ENCODE results near the gene PCDH18.
"Not testable (repeated sequence)": the region's sequence is repeated elsewhere in the genome, so short reads cannot be mapped to it uniquely, and the experiment has no call there.

PCDH18 gene

DNA sequence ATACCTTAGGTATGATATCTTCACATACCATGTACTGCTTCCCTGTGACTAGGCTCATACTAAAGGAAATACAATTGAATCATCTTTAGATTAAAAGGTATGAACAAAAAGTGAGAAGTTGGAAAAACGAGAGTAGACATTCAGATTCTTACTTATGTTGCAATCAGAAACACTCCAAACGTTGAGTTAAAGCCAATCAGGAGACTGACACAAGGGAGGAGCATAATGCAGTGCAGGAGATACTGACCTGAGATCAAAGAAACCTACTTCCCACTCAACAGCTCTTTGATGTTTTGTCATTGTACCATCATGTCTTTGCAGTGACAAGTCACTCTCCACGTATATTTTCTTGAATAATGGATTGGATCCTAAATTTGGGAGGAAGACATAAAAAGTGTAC, 8.9 kb upstream of the PCDH18 start:
- TF ChIP-seq POLR2AphosphoS5 (IDR thresholded peaks at IDR 0.05; ENCODE audit: low read depth, low read length), result no peak
- DNase-seq (ENCODE audit: insufficient read length), result no peak
- no peak for FAIRE-seq

DNA sequence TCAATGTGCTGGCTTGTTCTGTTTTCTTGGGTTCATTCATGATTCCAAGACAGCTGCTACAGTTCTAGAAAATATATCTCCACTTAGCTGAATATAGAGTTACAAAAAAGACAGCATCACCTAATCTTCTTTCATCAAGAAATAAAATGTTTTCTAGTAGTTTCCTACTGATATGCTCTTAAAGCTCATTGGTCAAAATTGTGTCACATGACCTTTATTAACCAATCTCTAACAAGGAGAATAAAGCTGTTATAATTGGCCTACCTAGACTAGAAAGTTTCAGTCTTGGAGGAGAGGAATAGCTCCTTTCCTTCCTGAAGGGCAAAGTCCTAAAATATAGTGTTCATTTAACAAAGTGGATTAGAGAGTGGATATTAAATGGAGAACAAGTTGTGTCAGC, 8.1 kb upstream of the PCDH18 start:
- no peak for FAIRE-seq
- no peak for DNase-seq (ENCODE audit: insufficient read length)
- TF ChIP-seq TAF1 (IDR thresholded peaks at IDR 0.05; ENCODE audit: borderline replicate concordance, low read depth, low read length) (no peak), POLR2A (IDR thresholded peaks at IDR 0.05; ENCODE audit: low read depth, low read length) (no peak), POLR2AphosphoS5 (IDR thresholded peaks at IDR 0.05; ENCODE audit: low read depth, low read length) (no peak)

DNA sequence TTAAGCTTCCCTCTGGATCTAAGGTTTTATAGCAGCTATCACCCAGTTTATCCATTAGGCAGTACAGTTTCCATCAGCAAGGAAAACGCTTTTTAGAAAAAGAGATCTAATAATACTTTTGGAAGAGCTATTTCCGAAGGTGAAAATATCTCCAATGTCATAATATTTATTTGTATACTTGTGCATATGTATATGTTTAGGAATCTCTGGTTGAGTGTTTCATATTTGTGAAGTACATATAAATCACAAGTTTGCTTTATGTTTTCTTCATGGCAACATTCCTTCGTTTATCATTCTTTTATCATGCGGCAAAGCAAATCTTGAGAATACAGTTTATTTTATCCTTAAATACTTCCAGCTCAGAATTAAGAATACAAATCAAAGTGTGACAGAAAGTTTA, 6.2 kb upstream of the PCDH18 start:
- DNase-seq (ENCODE audit: insufficient read length) (no peak), FAIRE-seq (no peak)
- TF ChIP-seq POLR2AphosphoS5 (IDR thresholded peaks at IDR 0.05; ENCODE audit: low read depth, low read length) (no peak), TAF1 (IDR thresholded peaks at IDR 0.05; ENCODE audit: borderline replicate concordance, low read depth, low read length) (no peak), POLR2A (IDR thresholded peaks at IDR 0.05; ENCODE audit: low read depth, low read length) (no peak)

DNA sequence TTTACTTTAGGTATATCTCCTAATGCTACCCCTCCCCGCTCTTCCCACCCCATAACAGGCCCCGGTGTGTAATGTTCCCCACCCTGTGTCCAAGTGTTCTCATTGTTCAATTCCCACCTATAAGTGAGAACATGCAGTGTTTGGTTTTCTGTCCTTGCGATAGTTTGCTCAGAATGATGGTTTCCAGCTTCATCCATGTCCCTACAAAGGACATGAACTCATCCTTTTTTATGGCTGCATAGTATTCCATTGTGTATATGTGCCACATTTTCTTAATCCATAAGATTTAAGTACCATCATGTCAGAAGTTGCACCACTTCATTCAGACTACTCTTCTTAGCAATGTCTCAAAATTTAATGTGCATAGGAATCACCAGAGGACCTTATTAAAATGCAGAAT, 5.5 kb upstream of the PCDH18 start:
- FAIRE-seq; DNase-seq (ENCODE audit: insufficient read length): not testable (repeated sequence)

DNA sequence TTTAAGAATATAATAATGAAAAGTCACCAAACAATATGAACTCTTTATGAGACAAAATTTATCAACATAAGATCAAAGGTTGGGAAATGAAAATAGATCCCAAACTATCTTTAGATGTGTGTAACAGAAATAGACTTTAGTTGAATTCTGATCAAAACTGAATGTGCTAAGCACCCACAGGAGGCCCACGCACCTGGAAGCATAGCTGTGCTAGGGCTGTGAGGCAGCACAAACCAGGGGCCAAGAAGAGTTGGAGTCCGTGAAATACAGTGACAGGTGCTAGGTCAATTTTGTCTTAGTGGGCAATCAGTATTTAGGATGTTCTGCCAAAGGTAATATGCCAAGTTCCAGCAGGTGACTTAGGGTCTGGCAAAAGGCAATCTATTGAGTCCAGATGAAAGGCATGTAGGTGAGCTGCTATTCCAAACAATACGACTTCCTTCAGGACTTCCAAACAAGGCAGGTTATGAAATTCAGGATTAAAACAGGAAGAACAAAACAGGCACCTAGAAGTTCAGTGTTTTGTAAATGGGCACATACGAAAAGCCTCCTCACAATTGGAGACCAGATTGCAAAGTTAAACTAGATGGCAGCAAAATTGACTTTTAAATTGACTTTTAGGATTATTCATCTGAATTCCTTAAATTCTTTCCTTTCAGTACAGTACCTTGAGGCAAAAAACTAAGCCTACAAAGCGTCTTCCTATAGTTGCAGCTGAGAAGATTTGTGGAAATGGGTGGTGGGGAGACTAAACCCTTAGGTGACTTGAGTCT, 4.7 kb upstream of the PCDH18 start:
- FAIRE-seq (peak; percentile 27), DNase-seq (ENCODE audit: insufficient read length) (no peak)
- TF ChIP-seq TAF1 (IDR thresholded peaks at IDR 0.05; ENCODE audit: borderline replicate concordance, low read depth, low read length) (no peak), POLR2AphosphoS5 (IDR thresholded peaks at IDR 0.05; ENCODE audit: low read depth, low read length) (no peak), POLR2A (IDR thresholded peaks at IDR 0.05; ENCODE audit: low read depth, low read length) (no peak)

DNA sequence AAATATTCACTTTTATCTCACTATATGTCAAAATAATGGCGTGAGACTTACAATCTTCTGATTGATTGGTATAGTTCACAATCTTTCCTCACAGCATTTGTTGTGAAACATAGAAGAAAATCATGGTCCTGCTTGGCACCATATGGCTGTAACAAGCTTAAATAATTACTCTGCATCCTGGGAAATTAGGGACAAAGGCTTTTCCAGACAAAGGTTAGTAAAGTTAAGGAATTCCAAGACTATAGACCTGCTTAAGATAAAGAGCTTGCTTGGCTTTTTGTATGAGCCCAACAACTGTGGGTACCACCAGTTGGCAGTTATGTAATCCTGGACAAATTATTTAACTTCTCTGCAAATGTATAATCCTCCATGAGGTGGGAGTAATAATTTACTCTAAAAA, 3.4 kb upstream of the PCDH18 start:
- TF ChIP-seq TAF1 (IDR thresholded peaks at IDR 0.05; ENCODE audit: borderline replicate concordance, low read depth, low read length) (no peak), POLR2A (IDR thresholded peaks at IDR 0.05; ENCODE audit: low read depth, low read length) (no peak), POLR2AphosphoS5 (IDR thresholded peaks at IDR 0.05; ENCODE audit: low read depth, low read length) (no peak)
- no peak for FAIRE-seq

DNA sequence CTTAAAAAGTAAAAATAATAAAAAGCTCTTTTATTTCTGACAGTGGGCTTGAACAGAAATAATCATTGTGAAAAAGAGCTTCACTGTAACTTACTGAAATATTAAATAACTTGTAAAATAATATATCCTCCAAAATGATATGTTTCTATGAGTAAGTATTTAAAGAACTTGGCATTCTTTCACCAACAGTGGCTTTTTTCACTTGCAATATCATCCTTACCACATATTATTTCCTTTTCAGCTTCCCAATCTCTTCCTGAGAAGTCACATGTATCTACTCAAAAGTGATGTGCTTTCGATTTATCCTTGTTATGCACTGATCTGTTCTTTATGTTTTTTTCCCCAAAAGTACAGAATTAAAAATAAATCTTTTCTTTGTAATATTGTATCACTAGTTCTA, 2.2 kb upstream of the PCDH18 start:
- no peak for DNase-seq (ENCODE audit: insufficient read length)
- TF ChIP-seq TAF1 (IDR thresholded peaks at IDR 0.05; ENCODE audit: borderline replicate concordance, low read depth, low read length), result no peak
- TF ChIP-seq POLR2AphosphoS5 (IDR thresholded peaks at IDR 0.05; ENCODE audit: low read depth, low read length), result no peak
- TF ChIP-seq POLR2A (IDR thresholded peaks at IDR 0.05; ENCODE audit: low read depth, low read length), result no peak
- no peak for FAIRE-seq

More for the DNA sequence above, 3.4 kb upstream of the PCDH18 start:
- DNase-seq (ENCODE audit: insufficient read length), result no peak

DNA sequence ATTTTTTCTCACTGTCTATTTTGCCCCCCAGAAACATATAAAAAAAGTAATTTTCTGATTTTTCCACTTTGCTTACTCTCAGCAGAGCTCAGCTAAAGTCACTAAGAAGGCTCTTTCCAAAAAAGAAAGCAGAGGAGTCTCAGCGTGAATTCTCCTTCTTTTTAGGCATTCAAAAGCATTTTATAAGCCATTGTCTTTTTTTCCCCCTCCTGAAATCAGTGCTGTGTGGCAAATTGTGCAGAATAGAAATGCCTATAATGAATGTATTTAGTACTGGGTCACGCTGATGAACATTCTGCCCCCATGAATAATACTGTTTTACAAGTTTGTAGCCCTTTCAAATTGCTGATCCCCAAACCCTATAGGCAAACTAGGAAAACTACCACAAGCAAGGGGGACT, 1.6 kb upstream of the PCDH18 start:
- TF ChIP-seq TAF1 (IDR thresholded peaks at IDR 0.05; ENCODE audit: borderline replicate concordance, low read depth, low read length), result no peak
- TF ChIP-seq POLR2AphosphoS5 (IDR thresholded peaks at IDR 0.05; ENCODE audit: low read depth, low read length), result no peak
- no peak for TF ChIP-seq POLR2A (IDR thresholded peaks at IDR 0.05; ENCODE audit: low read depth, low read length)
- no peak for FAIRE-seq

DNA sequence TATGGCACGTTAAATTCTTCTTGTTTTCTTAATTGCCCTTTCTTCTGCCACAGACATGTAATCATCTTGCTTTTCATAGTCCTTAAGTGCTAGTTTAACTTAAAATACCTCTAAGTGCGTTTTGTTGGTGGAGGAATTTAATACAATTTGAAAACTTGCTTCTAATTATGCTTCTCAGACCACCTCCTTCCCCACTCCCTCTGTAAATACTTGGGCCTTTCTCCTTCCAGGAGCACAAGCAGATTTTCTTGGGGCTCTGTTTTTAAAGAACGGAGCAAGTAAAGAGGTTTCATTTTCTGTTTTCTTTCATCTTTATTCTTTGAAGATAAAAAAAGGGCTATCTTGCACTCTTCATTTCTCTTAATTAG, 559 bp upstream of the PCDH18 start:
- TF ChIP-seq POLR2A (IDR thresholded peaks at IDR 0.05; ENCODE audit: low read depth, low read length) (no peak), TAF1 (IDR thresholded peaks at IDR 0.05; ENCODE audit: borderline replicate concordance, low read depth, low read length) (no peak), POLR2AphosphoS5 (IDR thresholded peaks at IDR 0.05; ENCODE audit: low read depth, low read length) (no peak)
- DNase-seq (ENCODE audit: insufficient read length) (no peak), FAIRE-seq (no peak)

More for the DNA sequence above, 1.6 kb upstream of the PCDH18 start:
- no peak for DNase-seq (ENCODE audit: insufficient read length)

DNA sequence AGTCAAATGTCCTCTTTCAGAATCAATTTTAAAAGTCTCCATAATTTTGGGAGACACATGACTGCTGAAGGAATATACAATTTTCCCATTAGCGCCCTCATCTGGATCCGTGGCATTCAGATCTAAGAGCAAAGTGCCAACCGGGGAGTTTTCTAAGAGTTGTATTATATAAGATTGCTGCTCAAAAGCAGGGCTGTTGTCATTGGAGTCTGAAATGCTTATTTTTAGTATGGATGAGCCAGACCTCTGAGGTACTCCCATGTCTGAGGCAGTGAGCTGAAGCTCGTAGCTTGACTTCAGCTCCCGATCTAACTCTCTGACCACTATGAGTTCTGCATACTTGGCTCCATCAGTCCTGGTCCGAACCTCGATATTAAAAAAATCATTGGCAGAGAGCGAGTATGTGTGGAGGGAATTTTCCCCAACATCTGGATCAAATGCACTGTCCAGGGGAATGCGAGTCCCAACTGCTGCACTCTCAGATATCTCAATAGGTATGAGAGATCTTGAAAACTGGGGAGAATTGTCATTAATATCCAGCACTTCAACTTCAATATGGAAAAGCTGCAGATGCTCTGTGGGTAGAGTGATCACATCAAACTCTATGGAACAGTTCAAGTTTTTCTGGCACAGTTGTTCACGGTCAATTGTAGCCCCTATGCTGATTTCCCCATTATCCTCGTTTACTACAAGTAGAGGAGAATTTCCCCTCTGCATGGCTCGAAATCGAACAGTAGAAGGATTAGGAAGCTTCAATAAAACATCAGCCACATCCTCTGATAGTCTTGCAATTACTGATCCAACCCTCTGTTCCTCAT, 917 bp downstream of the PCDH18 start:
- no peak for DNase-seq (ENCODE audit: insufficient read length)
- FAIRE-seq, result no peak
- TF ChIP-seq TAF1 (IDR thresholded peaks at IDR 0.05; ENCODE audit: borderline replicate concordance, low read depth, low read length), result no peak
- TF ChIP-seq POLR2A (IDR thresholded peaks at IDR 0.05; ENCODE audit: low read depth, low read length), result no peak
- TF ChIP-seq POLR2AphosphoS5 (IDR thresholded peaks at IDR 0.05; ENCODE audit: low read depth, low read length), result no peak

DNA sequence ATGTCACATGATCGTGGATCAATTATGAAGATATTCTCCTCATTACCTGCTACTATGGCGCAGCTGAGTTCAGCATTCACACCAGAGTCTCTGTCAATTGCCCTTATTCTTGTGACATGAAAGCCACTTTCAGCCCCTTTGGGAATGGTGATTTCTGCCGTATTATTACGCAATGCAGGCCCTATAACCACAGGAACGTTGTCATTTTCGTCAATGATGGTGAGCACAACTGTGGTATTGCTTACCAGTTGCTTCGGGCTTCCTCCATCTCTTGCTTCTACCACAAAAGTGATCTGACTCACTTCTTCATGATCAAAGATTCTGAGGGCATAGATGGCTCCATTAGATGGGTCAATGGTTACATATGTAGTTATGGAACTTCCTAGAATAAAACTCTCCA, 2.1 kb downstream of the PCDH18 start:
- no peak for TF ChIP-seq POLR2A (IDR thresholded peaks at IDR 0.05; ENCODE audit: low read depth, low read length)
- TF ChIP-seq TAF1 (IDR thresholded peaks at IDR 0.05; ENCODE audit: borderline replicate concordance, low read depth, low read length), result no peak
- TF ChIP-seq POLR2AphosphoS5 (IDR thresholded peaks at IDR 0.05; ENCODE audit: low read depth, low read length), result no peak
- DNase-seq (ENCODE audit: insufficient read length), result no peak
- FAIRE-seq, result no peak

DNA sequence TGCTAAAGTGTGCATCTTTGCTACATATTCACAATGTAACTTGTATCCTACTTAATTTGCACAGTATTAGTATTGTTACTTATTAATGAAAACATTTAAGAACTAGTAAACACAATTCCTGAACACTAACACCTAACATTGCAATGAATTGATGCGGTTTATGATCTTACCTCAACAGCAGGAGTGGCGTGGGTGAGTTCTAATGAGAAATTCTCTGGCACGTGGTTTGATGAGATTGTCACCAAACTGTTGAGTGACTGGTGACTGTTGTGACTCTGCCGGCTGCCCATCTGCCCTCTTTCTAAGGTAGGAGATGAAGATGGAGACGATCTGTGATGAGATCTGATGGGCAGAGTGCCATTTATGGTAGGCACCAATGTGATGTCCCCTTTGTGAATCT, 2.9 kb downstream of the PCDH18 start:
- no peak for DNase-seq (ENCODE audit: insufficient read length)
- FAIRE-seq, result no peak
- TF ChIP-seq TAF1 (IDR thresholded peaks at IDR 0.05; ENCODE audit: borderline replicate concordance, low read depth, low read length), result no peak
- no peak for TF ChIP-seq POLR2A (IDR thresholded peaks at IDR 0.05; ENCODE audit: low read depth, low read length)
- TF ChIP-seq POLR2AphosphoS5 (IDR thresholded peaks at IDR 0.05; ENCODE audit: low read depth, low read length), result no peak
